Astrocyte of the hippocampus (primary cell): ENCODE data around the gene SELENOO.
"Not testable (repeated sequence)": the region's sequence is repeated elsewhere in the genome, so short reads cannot be mapped to it uniquely, and the experiment has no call there.

Source experiments
- DNase-seq: peaks from one replicate; pipeline ENCODE4 v3.0.0; 2011; ENCODE audit warnings: low read depth, low spot score

Gene SELENOO, protein sequence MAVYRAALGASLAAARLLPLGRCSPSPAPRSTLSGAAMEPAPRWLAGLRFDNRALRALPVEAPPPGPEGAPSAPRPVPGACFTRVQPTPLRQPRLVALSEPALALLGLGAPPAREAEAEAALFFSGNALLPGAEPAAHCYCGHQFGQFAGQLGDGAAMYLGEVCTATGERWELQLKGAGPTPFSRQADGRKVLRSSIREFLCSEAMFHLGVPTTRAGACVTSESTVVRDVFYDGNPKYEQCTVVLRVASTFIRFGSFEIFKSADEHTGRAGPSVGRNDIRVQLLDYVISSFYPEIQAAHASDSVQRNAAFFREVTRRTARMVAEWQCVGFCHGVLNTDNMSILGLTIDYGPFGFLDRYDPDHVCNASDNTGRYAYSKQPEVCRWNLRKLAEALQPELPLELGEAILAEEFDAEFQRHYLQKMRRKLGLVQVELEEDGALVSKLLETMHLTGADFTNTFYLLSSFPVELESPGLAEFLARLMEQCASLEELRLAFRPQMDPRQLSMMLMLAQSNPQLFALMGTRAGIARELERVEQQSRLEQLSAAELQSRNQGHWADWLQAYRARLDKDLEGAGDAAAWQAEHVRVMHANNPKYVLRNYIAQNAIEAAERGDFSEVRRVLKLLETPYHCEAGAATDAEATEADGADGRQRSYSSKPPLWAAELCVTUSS

DNA sequence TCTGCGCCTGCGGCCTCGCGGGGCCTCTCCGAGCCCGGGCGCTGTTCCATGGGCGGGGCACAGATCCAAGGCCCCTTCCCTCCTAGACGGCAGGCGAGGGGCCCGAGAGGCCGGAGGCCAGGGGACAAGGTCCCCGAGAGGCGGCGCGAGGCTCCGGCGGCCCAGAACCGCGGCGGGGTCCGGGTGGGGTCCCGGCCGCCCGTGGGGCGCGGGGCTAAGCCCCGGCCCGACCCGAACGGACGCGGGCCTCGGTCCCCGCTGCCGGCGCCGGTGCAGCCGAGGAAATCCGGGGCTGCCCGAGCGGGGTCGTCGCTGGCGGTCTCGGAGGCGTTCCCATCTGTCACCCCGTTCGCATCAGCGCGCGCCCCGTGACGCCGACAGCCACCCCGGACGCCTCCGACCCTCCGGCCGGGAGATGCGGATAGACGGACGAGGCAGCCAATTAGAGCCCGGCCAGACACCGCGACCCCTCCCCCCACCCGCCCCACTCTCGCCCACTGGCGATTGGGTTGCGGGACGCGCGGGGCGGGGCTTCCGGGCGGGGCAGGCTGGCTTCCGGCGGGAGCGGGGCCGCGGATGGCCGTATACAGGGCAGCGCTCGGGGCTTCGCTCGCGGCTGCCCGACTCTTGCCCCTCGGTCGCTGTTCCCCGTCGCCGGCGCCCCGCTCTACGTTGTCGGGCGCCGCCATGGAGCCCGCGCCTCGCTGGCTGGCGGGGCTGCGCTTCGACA, at the start of gene SELENOO:
TSS of gene SELENOO (plus strand) at position 551 of the 730 bp plus-strand sequence. CDS start at position 577, 26 bp downstream.
- DNase-seq, result peak; percentile 96

DNA sequence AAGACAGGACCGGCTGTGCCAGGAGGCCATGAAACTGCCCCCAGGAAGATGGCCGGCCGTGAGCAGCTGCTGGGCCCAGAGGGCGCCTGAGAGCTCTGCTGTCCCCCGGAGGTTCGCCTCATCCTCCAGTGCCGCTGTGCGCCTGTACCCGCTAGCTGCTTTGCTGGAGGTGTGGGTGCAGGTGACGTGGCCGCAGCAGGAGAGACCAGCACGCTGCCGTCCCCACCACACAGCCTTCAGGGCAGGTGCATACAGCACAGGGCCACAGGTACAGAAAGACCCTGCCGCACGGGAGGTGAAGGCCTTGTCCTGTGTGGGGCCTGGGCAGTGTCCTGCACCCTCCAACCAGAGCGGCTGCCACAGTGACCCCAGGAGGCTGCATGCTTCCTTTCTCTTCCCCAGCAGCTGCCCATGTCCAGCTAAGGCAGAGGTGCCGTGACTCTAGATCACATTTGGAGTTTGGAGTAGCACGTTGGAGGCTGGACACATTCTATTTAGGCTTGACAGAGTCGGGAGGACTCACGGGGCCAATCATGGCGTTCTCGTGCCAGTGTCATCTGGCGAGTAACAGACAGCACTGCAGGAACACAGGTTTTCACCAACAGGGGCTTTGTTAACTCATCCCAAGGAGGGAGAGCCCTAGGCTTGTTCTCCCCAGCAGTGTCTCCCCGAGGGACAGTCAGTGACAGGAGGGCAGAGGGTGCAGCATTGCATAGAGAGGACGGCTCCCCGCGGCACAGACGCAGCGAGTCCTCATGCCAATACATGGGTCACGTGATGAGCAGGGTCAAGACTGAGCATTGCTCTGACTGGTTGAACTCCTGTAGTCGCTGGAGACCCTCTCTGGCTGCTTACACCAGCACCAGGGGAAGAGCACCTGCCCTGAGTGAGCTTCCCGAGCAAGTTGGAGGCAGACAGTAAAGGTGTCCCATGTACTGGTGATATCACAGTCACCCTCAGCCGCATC, 49.0 kb upstream of the SELENOO start:
- no peak for DNase-seq

DNA sequence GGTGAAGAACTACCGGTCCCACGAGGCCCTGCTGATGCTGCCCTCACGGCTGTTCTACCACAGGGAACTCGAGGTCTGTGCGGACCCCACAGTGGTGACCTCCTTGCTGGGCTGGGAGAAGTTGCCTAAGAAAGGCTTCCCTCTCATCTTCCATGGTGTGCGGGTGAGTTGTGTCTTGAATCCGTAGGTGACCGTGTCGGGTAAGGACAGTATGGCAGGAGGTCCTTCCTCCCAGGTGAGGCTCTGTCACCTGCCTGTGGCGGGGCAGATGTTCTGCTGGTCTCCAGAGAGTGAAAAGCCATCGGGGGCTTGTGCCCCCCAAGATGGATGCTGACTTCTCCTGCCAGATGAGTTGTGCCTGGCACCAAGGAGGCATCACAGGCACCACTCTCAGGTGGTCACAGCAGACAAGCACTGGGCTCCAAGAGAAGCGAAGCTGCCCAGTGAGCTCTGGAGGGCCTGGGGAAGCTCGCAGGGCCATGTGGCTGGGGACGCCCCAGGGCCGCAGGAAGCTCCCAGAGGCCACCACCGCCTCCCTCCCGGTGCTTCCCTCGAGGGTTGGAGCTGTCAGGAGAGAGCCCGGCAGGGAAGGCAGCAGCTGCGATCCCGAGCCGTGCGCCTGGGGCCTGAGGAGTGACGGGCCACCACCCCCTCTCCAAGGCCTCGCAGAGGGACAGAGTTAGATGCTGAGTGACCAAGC, 47.6 kb upstream of the SELENOO start:
- DNase-seq, result no peak

DNA sequence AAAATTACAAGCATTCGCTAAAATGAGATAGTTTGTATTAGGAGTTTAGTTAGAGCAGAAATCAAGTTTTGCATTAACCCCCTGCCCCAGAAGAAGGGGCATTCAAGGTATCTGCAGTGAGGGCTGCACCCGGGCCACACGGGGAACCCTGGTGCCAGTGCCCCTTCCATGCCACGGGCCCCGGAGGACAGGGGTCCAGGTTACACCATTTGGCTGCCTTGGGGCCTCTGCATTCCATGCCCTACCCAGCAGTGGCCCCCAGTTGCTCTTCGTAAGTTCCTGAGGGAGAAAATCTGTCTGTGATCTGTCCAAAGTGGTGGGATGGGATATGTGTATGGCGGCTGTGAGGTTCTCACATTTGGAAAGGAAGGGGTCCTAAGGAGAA, 47.1 kb upstream of the SELENOO start:
- DNase-seq, result no peak

DNA sequence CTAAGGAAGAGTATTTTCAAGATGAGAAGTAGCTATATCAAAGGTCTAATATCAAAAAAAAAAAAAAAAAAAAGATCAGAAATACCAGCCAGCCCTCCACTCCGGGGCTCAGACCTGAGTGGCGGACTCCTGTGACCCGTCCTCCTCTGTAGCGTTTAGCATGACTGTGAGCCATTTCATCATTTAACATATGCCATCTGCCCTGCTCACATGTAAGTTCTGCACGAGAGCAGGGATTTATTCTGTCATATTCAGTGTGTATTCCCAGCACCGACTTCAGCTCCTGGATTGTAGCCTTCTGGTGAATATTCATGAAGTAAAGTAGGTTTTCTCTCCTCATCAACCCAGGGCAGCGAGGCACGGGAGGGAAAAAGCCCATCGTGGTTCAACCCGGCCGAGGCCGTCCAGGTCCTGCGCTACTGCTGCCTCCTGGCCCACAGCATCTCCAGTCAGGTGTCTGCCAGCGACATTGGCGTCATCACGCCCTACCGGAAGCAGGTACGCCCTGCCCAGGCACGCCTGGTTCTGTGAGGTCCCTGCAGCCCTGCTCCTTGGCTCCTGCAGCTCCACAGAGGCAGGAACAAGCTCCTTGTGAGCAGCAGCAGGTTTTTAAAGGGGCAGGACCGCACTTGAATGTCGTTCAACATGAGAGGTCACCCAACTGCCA, 43.0 kb upstream of the SELENOO start:
- no peak for DNase-seq

DNA sequence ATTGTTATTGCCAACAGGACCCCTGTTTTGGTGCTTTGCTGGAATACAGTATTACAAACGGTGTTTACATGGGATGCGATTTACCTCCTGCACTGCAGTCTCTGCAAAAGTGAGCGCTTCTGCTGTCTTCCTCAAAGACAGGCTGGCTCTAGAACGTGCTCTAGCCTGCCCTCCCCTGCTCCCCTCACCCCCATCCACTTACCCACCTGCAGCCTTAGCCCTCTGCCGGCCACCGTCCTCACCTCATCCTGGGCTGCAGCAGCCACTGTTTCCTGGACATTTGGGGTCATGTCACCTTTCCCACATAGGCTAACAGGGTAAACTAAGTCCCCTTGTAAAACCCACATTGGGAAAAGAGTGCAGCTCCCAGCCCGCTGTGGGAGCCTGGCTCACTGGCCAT, 39.9 kb upstream of the SELENOO start:
- DNase-seq, result no peak

DNA sequence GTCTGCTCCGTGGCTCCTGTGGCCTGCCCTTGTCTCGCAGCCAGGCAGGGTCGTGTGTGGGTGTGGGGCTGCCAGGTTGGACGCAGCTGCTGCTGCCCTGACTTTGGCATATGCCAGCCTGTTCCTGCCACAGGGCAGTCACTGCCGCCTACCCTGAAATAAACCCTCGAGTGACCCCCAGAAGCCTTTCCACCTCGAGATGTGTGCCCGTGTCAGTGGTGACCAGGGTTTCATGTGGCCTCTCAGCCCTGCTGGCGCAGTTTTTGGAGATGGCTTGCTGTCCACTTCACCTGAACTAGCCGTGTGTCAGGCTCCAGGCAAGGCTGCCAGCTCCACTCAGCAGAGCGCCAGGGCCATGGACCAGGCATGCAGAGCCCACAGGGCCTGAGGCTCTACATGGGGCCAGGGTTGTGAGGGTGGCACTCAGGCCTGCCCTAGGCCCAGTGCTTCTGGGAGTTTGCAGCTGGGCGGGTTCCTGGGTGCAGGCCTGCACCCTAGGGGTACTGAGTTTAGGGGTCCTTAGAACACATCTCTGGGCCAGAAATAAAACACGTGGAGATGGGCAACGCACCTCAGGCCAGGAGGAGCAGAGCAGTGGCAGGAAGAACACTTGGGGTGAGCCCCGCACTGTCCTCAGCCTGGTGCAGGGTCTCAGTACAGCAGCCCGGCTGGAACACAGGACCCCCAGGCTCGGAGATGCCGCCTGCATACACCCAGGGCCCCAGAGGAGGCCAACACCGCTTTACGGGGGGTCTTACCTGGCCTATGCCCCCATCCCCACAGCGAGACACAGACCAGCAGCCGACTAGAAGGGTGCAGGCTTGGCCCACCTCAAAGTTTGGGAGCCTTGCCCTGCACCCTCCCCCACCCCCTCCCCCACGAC, 39.1 kb upstream of the SELENOO start:
- no peak for DNase-seq

DNA sequence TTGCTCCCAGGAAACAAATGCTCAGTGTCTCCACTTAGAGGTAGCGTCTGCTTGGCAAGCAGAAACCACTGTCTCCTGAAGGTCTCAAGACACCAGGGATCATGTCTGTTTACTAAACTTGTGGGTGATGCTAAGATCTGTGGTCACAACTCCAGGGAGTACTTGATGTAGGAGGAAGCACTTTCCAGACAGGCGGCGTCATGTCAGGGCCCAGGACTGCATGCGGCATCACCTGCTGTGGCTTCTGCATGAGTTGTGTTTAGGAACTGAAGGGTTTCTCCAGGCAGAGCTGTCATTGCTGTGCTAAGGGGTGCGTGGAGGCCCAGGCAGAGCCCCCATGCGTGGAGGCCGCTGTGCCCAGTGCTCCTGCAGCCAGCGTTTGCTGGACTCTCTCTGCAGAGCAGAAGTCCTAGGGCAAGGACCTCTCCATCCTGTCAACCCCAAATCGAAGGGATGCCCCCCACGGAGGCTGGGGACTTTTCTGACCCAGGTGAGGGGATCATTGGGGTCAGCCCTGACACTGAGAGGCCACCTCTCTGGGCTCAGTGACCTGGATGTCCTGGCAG, 38.3 kb upstream of the SELENOO start:
- DNase-seq, result no peak

DNA sequence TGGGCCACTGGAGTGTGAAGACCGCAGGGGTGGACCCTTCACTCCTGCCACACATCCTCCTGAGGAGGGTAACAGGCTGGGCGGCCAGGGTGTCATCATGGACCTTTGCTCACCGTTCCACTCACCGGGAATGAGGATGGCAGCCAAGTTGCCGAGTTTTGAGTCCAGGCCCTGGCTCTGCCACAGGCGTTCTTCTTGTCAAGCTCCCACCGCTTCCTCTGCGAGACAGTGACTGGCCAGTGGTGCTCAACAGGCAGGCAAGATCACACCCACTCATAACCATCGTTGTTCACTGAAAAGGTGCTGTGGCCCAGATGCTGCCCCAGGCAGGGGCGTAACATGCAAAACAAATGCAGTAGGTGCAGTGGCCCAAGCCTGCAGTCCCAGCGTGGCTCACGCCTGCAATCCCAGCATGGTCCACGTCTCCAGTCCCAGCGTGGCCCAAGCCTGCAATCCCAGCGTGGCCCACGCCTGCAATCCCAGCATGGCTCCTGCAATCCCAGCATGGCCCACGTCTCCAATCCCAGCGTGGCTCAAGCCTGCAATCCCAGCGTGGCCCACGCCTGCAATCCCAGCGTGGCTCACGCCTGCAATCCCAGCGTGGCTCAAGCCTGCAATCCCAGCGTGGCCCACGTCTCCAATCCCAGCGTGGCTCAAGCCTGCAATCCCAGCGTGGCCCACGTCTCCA, 35.2 kb upstream of the SELENOO start:
- DNase-seq, result no peak

DNA sequence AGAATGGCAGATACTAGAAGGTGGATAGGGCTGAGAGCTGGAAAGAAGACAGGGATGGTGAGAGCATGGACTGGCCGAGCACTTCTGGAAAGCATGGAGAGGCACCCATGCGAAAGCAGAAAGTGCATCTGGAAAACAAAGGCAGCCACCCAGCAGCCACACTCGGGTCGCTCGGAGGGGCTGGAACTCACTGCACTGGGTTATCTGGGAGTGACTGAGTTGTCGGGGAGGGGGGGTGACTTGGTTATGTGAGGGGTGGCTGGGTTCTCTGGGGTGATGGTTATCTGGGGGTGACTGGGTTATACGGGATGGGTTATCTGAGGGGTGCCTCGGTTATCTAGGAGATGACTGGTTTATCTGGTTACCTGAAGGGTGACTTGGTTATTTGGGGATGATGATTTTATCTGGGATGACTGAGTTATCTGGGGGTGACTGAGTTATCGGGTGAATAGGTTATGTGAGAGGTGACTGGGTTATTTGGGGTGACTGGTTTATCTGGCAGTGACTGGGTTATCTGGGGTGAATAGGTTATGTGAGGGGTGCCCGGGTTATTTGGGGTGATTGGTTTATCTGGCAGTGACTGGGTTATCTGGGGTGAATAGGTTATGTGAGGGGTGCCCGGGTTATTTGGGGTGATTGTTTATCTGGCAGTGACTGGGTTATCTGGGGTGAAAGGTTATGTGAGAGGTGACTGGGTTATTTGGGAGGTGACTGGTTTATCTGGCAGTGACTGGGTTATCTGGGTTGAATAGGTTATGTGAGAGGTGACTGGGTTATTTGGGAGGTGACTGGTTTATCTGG, 32.9 kb upstream of the SELENOO start:
- no peak for DNase-seq

DNA sequence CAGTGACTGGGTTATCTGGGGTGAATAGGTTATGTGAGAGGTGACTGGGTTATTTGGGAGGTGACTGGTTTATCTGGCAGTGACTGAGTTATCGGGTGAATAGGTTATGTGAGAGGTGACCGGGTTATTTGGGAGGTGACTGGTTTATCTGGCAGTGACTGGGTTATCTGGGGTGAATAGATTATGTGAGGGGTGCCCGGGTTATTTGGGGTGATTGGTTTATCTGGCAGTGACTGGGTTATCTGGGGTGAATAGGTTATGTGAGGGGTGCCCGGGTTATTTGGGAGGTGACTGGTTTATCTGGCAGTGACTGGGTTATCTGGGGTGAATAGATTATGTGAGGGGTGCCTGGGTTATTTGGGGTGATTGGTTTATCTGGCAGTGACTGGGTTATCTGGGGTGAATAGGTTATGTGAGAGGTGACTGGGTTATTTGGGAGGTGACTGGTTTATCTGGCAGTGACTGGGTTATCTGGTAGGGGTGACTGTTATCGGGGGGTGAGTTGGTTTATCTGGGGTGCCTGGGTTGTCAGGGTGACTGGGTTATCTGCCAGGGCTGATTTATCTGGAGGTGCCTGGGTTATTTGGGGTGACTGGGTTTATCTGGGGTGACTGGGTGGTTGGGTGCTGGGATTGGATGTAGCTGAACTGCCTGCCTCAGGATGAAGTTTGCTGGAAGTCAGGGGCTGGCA, 32.2 kb upstream of the SELENOO start:
- not testable (repeated sequence) for DNase-seq

DNA sequence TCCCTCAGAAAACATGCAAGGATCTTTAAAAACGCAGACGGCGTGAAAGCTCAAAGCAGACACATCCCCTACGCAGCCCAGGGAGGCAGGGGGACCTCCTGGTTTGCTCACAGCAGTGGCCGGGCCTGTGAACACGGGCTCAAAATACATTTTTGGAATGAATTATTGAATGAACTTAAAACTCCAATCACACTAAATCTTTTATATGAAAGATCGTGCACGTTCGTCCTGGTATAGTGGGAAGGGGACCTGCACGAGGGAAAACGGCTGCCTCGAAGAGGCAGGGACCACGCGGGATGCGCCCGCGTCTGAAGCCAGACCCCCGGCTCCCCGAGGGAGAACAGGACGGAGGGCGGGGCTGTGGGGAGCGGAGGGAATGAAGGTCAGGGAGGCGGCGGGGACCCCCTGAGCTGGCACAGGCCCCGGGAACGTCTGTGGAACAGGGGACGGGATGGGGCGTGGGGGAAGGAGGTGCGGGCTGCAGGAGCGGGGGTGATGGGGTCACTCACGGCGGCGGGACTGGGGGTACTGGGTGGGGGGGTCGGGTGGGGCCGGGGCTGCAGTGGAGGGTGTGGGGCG, 31.5 kb upstream of the SELENOO start:
- no peak for DNase-seq

DNA sequence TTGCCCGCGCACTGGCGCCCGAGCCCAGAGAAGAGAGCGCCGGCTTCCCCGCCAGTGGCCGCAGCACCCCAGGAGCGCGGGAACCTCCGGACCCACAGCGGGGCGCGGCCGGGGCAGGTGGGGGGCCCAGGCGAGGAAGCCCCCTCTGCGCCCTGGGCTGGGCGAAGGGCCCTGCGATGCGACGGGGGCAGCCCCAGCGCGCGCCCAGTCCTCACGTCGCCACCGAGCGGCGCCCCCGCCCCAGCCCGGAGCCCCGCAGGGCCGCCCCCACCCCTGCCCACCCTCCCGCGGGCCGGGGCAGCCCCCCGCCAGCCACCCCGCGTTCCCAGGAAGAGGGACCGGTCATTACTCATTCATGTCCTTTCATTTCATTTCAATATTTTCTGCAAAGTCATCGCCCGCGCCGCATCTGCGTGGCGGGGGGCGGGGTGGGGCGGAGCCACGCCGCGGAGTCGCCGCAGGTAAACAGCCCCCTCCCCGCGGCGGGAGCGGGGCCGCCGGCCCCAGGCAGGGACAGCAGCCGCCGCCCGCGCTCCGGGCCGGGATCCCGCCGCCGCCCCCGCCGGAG, 31.0 kb upstream of the SELENOO start:
- DNase-seq, result no peak

DNA sequence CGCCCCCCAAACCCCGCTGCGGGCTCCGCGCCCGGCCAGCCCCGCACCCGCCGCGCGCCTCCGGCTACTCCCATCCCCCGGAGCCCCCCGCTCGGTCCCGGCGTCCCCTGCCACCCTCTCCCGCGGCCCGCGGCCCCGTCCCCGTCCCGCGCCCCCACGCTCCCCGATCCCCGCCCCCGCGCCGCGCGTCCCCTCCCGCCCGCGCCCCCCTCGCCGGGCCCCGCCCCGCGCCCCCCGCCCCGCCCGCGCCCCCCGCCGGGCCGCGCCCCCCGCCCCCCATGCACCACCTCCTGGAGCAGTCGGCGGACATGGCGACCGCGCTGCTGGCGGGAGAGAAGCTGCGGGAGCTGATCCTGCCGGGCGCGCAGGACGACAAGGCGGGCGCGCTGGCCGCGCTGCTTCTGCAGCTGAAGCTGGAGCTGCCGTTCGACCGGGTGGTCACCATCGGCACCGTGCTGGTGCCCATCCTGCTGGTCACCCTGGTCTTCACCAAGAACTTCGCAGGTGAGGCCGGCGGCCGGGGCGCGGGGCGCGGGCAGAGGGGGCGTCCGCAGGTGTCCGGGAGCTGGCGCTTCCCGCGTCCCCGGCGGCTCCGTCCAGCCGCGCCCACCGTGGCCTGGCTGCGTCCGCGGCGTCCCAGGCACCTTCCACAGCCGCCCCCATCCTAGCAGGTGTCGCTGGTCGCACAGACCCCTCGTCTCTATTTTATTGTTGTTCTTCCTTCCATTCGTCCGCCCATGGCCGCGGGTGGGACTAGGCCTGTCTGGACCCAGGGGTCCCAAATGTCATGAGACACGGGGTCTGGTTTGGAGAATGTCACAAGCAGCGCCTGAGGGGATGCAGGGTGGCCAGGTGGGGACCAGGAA, 30.1 kb upstream of the SELENOO start, which contains the start of gene PANX2:
TSS of gene PANX2 (plus strand) at position 279 of the 866 bp plus-strand sequence. CDS start at position 279, 0 bp downstream.
- DNase-seq, result peak; percentile 46
